ENCODE data around the gene AGTR1. TPM values are rescaled to one million over a fixed set of nuclear protein-coding genes. Genes with fewer than 3 reads are reported as not detected.

AGTR1 gene
- total and polyA plus RNA-seq, 2 of the 13 experiments (the other 11 are each of a cell fraction or from before 2014, with no cell fraction given) = 0.64 to 1.5 TPM

DNA sequence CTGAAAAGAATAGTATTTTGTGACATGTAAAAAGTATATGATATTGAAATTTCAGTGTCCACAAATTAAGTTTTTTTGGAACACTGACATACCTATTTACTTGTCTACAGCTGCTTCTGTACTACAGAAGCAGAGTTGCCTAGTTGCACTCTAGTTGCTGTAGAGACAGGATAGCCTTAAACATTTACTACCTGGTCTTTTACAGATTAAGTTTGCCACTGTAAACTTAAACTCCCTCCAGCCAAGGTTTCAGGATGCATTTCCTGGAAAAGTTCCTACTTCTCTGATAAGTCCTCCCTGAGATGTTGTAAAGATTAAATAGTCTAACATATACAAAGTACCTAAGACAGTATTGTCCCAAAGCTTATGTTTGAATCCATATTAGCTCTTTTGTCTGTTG, 17.4 kb upstream of the AGTR1 start (continued):
- no peak for TF ChIP-seq FOXJ3 (CRISPR knock-in tag; IDR thresholded peaks at IDR 0.05; ENCODE audit: borderline replicate concordance)

DNA sequence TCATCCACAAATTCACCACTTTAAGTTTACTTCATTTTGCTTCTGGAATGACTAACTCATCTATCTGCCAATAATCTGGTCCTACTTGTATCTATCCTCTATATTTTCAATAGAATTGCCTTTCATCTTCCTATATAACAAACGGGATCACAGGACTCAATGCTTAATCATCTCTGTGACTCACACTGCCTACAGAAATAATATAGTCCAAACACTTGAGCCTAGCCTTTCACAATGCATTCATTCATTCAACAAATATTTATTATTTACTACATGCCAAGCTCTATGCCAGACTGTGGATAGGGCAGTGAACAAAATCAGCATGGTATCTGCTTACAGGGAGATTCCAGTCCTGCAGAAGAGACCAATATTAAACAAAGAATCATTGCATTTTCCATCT, 16.6 kb upstream of the AGTR1 start:
- WGBS (ENCODE audit: low lambda C conversion rate) = 6% methylated on average over 1 of the region's 1 CpG
- CTCF ChIA-PET (ENCODE audit: low intra/inter-chr PET ratio, low total read pairs) = no interaction called here
- H2AFZ ChIP-seq (ENCODE audit: low read length) = no peak overlapping the region
- POLR2A ChIA-PET = interaction anchor here (1.3 kb wide), 1 partner anchor 79 kb away, joined by 3 read pairs; no protein-coding TSS in a partner anchor
- ATAC-seq (no peak; the same call in 2 of the 3 replicates), DNase-seq (ENCODE audit: low spot score) (no peak), FAIRE-seq (no peak)
- H3K27ac ChIP-seq (ENCODE audit: extremely low read length, insufficient read depth, low read length) = no peak overlapping the region
- in situ Hi-C loops (cut with HindIII; ENCODE audit: extremely low pct_ligation_motif_present, low pct_unique_long_range_greater_than_20kb) (no loop called here), intact Hi-C loops (cut with micrococcal nuclease; ENCODE audit: unreplicated experiment) (no loop called here)
- no peak overlapping the region for H3K9ac ChIP-seq (ENCODE audit: insufficient read depth, low read depth, low read length)
- H3K4me2 ChIP-seq (ENCODE audit: low read depth, low read length) = no peak overlapping the region
- no peaks in the 10 kb centered on the region for H3K4me1 ChIP-seq (ENCODE audit: insufficient read depth, low read length)
- H3K79me2 ChIP-seq (ENCODE audit: insufficient read depth, low read length) = no peaks in the 10 kb centered on the region
- no TSS peak for BruUV-seq (replicated peaks)
- H3K9me3 ChIP-seq (ENCODE audit: low read length) = no peaks in the 10 kb centered on the region
- H3K27me3 ChIP-seq (ENCODE audit: control insufficient read depth in 1 of 2, insufficient read depth in 2 of 2, low read length in 2 of 2) = no peaks in the 10 kb centered on the region
- H3K36me3 ChIP-seq (replicated peaks in 1 of 2; ENCODE audit: control insufficient read depth in 1 of 2, insufficient read depth in 2 of 2, low read length in 2 of 2) = no peaks in the 10 kb centered on the region
- no peak overlapping the region for H3K4me3 ChIP-seq (replicated peaks in 1 of 3; ENCODE audit: insufficient read depth in 1 of 3, low read depth in 2 of 3, low read length in 3 of 3)
- TF ChIP-seq ZNF24 (IDR thresholded peaks at IDR 0.05) (peak; percentile 80; the same call in 1 of the 2 replicates), ZNF660 (CRISPR knock-in tag; IDR thresholded peaks at IDR 0.05; ENCODE audit: borderline replicate concordance, low read depth) (no peak)
- H4K20me1 ChIP-seq (ENCODE audit: insufficient read depth, low read length) = no peaks in the 10 kb centered on the region

GRCh38 chr3:148682997-148683396, 14.7 kb upstream of the AGTR1 start:
- ATAC-seq = no peak
- FAIRE-seq = no peak
- Histone ChIP-seq H3K4me2 (ENCODE audit: low read depth, low read length) (no peak overlapping the region), H3K36me3 (replicated peaks in 1 of 2; ENCODE audit: control insufficient read depth in 1 of 2, insufficient read depth in 2 of 2, low read length in 2 of 2) (no peaks in the 10 kb centered on the region), H3K4me1 (ENCODE audit: insufficient read depth, low read length) (no peaks in the 10 kb centered on the region), H3K79me2 (ENCODE audit: insufficient read depth, low read length) (no peaks in the 10 kb centered on the region), H3K27me3 (ENCODE audit: control insufficient read depth in 1 of 2, insufficient read depth in 2 of 2, low read length in 2 of 2) (no peaks in the 10 kb centered on the region), H3K9me3 (ENCODE audit: low read length) (no peaks in the 10 kb centered on the region), H2AFZ (ENCODE audit: low read length) (no peak overlapping the region), H4K20me1 (ENCODE audit: insufficient read depth, low read length) (no peaks in the 10 kb centered on the region), H3K4me3 (replicated peaks in 1 of 3; ENCODE audit: insufficient read depth in 1 of 3, low read depth in 2 of 3, low read length in 3 of 3) (no peak overlapping the region), H3K9ac (ENCODE audit: insufficient read depth, low read depth, low read length) (no peak overlapping the region), H3K27ac (ENCODE audit: extremely low read length, insufficient read depth, low read length) (no peak overlapping the region)
- CTCF ChIA-PET (ENCODE audit: low intra/inter-chr PET ratio, low total read pairs) = no interaction called here
- POLR2A ChIA-PET = no interaction called here
- no TSS peak for BruUV-seq (replicated peaks)
- DNase-seq (ENCODE audit: low spot score) = no peak
- 16% methylated on average over 3 of the region's 3 CpGs for WGBS (ENCODE audit: low lambda C conversion rate)
- in situ Hi-C loops (cut with HindIII; ENCODE audit: extremely low pct_ligation_motif_present, low pct_unique_long_range_greater_than_20kb) (no loop called here), intact Hi-C loops (cut with micrococcal nuclease; ENCODE audit: unreplicated experiment) (no loop called here)
- TF ChIP-seq, protein P1, sequence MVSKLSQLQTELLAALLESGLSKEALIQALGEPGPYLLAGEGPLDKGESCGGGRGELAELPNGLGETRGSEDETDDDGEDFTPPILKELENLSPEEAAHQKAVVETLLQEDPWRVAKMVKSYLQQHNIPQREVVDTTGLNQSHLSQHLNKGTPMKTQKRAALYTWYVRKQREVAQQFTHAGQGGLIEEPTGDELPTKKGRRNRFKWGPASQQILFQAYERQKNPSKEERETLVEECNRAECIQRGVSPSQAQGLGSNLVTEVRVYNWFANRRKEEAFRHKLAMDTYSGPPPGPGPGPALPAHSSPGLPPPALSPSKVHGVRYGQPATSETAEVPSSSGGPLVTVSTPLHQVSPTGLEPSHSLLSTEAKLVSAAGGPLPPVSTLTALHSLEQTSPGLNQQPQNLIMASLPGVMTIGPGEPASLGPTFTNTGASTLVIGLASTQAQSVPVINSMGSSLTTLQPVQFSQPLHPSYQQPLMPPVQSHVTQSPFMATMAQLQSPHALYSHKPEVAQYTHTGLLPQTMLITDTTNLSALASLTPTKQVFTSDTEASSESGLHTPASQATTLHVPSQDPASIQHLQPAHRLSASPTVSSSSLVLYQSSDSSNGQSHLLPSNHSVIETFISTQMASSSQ (IDR thresholded peaks at IDR 0.05; ENCODE audit: low read depth) = no peak
- TF ChIP-seq, protein P1 (CRISPR knock-in tag; IDR thresholded peaks at IDR 0.05; ENCODE audit: borderline replicate concordance) = no peak
- TF ChIP-seq, protein P2, sequence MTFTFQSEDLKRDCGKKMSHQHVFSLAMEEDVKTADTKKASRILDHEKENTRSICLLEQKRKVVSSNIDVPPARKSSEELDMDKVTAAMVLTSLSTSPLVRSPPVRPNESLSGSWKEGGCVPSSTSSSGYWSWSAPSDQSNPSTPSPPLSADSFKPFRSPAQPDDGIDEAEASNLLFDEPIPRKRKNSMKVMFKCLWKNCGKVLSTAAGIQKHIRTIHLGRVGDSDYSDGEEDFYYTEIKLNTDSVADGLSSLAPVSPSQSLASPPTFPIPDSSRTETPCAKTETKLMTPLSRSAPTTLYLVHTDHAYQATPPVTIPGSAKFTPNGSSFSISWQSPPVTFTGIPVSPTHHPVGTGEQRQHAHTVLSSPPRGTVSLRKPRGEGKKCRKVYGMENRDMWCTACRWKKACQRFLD (CRISPR knock-in tag; IDR thresholded peaks at IDR 0.05; ENCODE audit: borderline replicate concordance) = no peak
- TF ChIP-seq KLF6 (CRISPR knock-in tag; IDR thresholded peaks at IDR 0.05) (no peak), MAFK (conservative IDR thresholded peaks at IDR 0.05 in 1 of 2, IDR thresholded peaks at IDR 0.05 in 1 of 2; ENCODE audit: low read length in 2 of 2) (no peak), THAP7 (CRISPR knock-in tag; IDR thresholded peaks at IDR 0.05) (no peak), NR3C1 (CRISPR knock-in tag; IDR thresholded peaks at IDR 0.05) (no peak), CEBPG (CRISPR knock-in tag; IDR thresholded peaks at IDR 0.05) (no peak), SUZ12 (IDR thresholded peaks at IDR 0.05; ENCODE audit: low read depth, low read length) (no peak)
